Measurements from ENCODE around the gene OR2A5. TPM values are rescaled to one million over a fixed set of nuclear protein-coding genes. Genes with fewer than 3 reads are reported as not detected.

The OR2A5 gene
- total RNA-seq, 4 donors from 2014 or later = not detected

DNA sequence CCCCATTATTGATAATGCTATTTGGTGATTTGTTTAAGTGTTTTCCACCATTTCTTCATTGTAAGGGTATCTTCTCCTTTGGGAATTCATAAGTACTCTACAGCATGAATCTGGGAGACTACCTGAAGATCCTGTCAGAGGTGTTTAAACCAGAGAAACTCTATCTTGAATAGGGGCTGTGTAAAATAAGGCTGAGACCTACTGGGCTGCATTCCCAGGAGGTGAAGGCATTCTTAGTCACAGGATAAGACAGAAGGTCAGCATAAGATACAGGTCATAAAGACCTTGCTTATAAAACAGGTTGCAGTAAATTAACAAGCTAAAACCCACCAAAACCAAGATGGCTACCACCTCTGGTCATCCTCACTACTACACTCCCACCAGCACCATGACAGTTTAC is 13.4 kb upstream of the OR2A5 start:
- in situ Hi-C loops (cut with MboI; ENCODE audit: low sequenced_read_pairs in 4 of 4) (no loop called here), intact Hi-C loops (cut with DNase I; ENCODE audit: low total_unique reads) (no loop called here)
- Histone ChIP-seq H3K4me3 (no peak overlapping the region), H3K27ac (no peak overlapping the region), H3K27me3 (no peaks in the 10 kb centered on the region), H3K36me3 (no peaks in the 10 kb centered on the region), H3K9me3 (no peaks in the 10 kb centered on the region), H3K4me1 (no peaks in the 10 kb centered on the region)
- TF ChIP-seq, protein P1, sequence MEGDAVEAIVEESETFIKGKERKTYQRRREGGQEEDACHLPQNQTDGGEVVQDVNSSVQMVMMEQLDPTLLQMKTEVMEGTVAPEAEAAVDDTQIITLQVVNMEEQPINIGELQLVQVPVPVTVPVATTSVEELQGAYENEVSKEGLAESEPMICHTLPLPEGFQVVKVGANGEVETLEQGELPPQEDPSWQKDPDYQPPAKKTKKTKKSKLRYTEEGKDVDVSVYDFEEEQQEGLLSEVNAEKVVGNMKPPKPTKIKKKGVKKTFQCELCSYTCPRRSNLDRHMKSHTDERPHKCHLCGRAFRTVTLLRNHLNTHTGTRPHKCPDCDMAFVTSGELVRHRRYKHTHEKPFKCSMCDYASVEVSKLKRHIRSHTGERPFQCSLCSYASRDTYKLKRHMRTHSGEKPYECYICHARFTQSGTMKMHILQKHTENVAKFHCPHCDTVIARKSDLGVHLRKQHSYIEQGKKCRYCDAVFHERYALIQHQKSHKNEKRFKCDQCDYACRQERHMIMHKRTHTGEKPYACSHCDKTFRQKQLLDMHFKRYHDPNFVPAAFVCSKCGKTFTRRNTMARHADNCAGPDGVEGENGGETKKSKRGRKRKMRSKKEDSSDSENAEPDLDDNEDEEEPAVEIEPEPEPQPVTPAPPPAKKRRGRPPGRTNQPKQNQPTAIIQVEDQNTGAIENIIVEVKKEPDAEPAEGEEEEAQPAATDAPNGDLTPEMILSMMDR (IDR thresholded peaks at IDR 0.05 in 4 of 5, conservative IDR thresholded peaks at IDR 0.05 in 1 of 5) = no peak
- TF ChIP-seq POLR2A (IDR thresholded peaks at IDR 0.05) = no peak
- DNase-seq = no peak
- ATAC-seq = no peak

DNA sequence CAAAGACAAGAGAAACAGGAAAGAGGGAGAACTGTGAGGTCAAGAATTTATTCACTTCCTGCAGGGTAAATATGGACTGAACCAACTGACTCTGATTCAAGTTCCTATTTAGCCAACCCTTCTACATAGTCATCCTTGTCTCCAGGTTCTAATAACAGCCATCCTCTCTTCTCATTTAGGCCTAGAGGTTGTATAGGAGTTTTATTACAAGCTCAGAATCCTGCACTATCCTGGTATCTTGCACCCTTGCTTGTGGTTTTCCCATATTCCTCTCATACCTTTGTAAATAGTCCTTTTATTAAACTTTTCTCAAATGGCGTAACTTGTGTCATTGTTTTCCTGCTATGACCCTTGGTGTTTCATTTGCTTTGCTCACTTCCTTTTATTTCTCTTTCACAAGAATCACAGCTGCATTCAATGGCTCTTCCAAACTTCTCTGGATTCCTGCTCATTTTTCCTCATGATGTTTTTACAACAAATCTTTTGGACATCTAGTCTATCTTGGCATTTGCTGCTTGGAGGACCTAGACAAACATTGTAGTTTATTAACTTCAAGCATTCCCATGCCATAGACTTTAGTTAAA is 12.4 kb upstream of the OR2A5 start:
- TF ChIP-seq, protein P1 (IDR thresholded peaks at IDR 0.05 in 4 of 5, conservative IDR thresholded peaks at IDR 0.05 in 1 of 5) = no peak
- no peak for TF ChIP-seq POLR2A (IDR thresholded peaks at IDR 0.05)
- no peaks in the 10 kb centered on the region for H3K27me3 ChIP-seq
- ATAC-seq (no peak), DNase-seq (no peak)
- peak overlapping the region in 1 of 4 donors; percentile 26 for H3K27ac ChIP-seq
- no peaks in the 10 kb centered on the region for H3K36me3 ChIP-seq
- no peak overlapping the region for H3K4me3 ChIP-seq
- intact Hi-C loops (cut with DNase I; ENCODE audit: low total_unique reads) = no loop called here
- H3K4me1 ChIP-seq = no peaks in the 10 kb centered on the region
- H3K9me3 ChIP-seq = no peaks in the 10 kb centered on the region
- in situ Hi-C loops (cut with MboI; ENCODE audit: low sequenced_read_pairs in 4 of 4) = no loop called here

- no peak for ATAC-seq
- no peaks in the 10 kb centered on the region for H3K36me3 ChIP-seq
- no peak overlapping the region for H3K27ac ChIP-seq
- in situ Hi-C loops (cut with MboI; ENCODE audit: low sequenced_read_pairs in 4 of 4) (no loop called here), intact Hi-C loops (cut with DNase I; ENCODE audit: low total_unique reads) (no loop called here)
- no peaks in the 10 kb centered on the region for H3K27me3 ChIP-seq
- no peak overlapping the region for H3K4me3 ChIP-seq
- no peaks in the 10 kb centered on the region for H3K4me1 ChIP-seq
- TF ChIP-seq, protein P1 (IDR thresholded peaks at IDR 0.05 in 4 of 5, conservative IDR thresholded peaks at IDR 0.05 in 1 of 5) = no peak
- no peak for TF ChIP-seq POLR2A (IDR thresholded peaks at IDR 0.05)
- no peak for DNase-seq
- H3K9me3 ChIP-seq = no peaks in the 10 kb centered on the region
Measured at GRCh38 chr7:144037414-144038035, 11.2 kb upstream of the OR2A5 start.

- H3K27me3 ChIP-seq = no peaks in the 10 kb centered on the region
- no peak overlapping the region for H3K27ac ChIP-seq
- ATAC-seq = no peak
- H3K9me3 ChIP-seq = no peaks in the 10 kb centered on the region
- TF ChIP-seq, protein P1 (IDR thresholded peaks at IDR 0.05 in 4 of 5, conservative IDR thresholded peaks at IDR 0.05 in 1 of 5) = no peak
- TF ChIP-seq POLR2A (IDR thresholded peaks at IDR 0.05) = no peak
- no peak overlapping the region for H3K4me3 ChIP-seq
- intact Hi-C loops (cut with DNase I; ENCODE audit: low total_unique reads) (no loop called here), in situ Hi-C loops (cut with MboI; ENCODE audit: low sequenced_read_pairs in 4 of 4) (no loop called here)
- H3K4me1 ChIP-seq = no peaks in the 10 kb centered on the region
- no peak for DNase-seq
- no peaks in the 10 kb centered on the region for H3K36me3 ChIP-seq
Measured at GRCh38 chr7:144038887-144039286, 9.9 kb upstream of the OR2A5 start.
